Measurements from ENCODE around the gene PXDC1.

Gene PXDC1

GRCh38 chr6:3746119-3746691 is 5.3 kb downstream of the PXDC1 start:
- DNase-seq = no peak

DNA sequence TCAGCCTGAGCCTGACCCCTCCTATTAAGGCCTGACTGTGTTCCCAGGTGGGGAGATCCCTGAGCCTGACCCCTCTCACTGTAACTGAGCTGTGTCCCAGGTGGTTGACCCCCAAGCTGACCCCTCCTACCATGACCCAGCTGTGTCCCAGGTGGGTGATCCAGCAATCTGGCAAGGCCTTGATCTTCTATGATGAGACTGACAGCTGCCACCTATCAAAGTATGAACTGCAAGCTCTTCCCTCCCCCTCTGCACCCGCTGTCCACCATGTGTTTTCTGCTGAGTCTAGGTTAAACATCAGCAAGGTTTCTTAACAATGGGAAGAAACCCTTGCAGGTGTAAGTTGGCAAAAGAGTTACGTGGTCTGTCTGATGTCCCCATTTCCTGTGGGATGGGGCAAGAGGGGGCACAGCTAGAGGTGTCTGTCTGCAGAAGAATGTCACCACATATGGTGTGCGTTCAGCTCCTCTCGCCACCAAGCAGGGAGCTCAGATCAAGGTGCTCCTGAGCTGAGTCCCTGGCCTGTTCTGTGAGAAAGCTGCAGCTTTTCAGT is 5.9 kb downstream of the PXDC1 start:
- DNase-seq = no peak

- no peak for DNase-seq
Observed at GRCh38 chr6:3744901-3745470, 6.5 kb downstream of the PXDC1 start.

DNA sequence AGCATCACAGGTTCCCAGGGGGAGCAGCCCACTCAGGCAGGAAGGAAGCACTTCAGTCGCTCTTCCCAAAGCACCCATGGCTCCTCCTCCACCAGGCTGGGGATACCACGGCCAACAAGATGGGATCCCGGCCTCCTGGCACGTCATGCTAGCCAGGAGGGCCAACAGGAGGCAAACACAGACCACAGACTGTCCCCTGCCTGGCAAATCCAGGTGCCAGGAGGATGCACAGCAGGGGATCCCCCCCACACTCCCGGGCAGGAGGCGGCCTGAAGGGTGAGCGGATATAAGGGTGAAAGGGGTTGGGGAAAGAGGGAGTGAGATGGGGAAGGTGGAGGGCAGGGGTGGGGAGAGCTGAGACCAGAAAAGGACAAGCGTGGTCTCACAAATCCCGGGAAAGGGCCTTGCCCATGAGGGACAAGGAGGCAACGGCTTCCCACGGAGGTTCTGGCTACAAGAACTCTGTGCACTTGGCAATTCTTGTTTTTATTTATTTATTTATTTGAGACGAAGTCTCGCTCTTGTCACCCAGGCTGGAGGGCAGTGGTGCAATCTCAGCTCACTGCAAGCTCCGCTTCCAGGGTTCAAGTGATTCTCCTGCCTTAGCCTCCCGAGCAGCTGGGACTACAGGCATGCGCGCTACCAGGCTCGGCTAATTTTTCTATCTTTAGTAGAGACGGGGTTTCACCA is 7.2 kb downstream of the PXDC1 start:
- DNase-seq = no peak

GRCh38 chr6:3743541-3743940 is 8.0 kb downstream of the PXDC1 start:
- DNase-seq = no peak

DNA sequence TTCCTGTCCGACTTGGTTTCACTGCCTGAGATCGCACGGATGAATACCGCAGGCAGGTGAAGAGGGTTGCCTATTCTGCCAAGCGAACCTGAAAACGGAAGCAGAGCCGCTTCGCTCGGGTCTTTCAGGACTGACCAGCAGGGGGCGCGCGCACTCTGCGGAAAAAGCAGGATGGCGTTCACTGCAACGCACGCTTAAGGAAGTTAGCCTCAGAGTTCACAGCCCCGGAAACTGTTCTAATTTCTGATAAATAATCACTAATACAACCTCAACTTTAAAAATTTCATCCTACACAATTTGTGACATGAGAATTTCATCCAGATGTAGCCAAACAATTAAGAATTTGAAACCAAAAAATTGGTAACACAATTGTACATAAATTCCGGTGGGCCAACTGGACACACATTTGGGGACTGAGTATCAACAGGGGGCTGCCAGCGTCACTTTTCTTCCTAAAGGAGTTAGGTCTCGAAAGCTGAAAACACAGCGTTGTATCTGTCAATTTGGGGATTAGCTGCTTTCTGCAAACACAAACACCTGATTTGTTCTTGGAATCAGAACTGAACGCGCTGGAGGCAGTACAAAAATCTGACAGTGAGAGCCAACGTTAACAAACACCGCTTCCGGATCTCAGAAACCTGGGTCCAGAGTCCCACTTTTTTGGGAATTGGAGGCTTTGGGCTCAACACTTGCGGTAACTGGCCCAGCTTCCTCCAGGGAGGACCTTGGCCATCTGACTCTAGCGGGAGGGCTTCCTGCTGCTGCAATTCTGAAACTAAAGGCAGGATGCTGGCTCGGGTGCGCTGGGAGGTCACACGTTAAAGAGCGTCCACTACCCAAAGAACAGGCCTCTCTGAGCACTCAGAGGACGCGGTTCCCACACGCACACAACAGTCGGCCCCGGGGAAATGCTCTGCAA is 8.8 kb downstream of the PXDC1 start:
- peak; percentile 82 for DNase-seq

GRCh38 chr6:3742076-3742425 is 9.5 kb downstream of the PXDC1 start:
- no peak for DNase-seq

DNA sequence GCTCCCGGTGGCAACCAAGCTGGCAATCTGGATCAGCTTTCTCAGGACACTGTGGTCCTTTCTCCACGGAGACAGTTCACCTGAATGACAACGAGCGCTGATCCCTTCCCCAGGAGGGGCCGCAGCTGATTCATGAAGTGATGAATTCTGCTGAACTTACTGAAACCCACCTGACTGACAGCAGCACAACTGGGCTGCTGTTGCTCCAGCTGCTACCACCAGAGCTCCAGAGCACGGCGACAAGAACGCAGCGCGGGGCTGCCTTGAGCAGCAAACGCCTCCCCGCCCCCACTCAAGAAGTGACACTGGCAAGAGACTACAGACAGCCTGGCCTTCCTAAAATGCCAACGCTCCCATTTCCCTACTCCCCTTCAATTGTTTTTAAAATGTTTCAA is 10.0 kb downstream of the PXDC1 start:
- DNase-seq = no peak

- no peak for DNase-seq
Observed at GRCh38 chr6:3740551-3741476, 10.7 kb downstream of the PXDC1 start.

DNA sequence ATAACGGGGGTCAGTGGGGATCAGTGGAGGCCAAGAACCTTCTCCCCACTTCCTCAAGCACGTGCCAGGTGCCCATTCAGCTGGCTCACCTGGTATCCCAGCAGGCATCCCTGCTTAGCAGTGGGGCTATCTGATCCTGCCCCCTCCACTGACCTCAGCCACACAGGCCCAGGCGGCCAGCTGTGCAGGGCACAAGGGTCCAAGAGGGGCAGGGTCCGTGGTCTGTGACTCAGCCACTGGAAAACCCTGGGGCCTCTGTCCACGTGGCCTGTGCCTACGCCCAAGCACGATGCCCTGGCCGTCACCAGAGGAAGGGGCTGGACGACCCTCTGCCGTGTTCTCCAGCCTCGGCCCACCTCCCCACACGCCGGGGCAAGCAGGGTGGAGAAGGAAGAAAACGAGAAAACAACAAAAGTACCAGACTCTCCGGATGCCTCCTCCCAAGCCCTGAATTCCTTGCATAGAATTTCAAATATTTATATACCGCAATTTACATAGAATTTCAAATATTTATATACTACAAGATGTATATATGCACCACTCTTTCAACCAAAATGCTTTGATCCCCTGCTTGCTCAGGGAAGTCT is 12.1 kb downstream of the PXDC1 start:
- no peak for DNase-seq

DNA sequence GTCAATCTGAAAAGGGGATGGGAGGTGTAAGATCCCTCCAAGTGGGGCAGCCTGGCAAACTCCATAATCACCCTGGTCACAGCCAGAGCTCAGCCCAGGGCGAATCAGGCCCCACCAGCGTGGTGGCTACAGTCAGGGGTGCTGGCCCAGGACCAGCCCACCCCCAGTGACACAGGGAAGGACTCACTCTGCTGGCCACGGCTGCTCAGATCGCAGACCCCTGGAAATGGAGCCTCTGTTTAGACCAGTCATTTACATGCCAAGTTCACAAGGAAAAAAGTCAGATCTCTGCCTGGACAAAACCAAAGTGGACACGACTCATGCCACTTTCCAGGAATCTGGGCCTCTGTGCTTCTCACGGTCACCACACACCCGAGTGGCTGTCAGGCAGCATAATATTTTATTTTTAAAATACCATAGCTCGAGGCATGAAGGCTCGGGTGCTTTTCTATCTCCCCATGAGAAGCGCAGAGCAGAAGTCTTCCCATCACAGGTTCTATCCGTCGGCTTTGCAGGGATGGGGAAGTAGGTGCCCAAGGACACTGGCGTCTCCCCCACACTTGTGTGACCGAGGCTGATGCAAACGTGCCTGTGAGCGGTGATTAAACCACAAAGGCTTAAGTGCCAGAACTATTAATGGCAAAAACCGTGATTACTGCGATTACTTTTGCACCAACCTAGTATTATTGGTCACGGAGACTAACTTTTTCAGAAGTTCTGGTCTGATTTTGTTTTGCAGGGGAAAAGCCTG is 13.0 kb downstream of the PXDC1 start:
- DNase-seq = no peak

DNA sequence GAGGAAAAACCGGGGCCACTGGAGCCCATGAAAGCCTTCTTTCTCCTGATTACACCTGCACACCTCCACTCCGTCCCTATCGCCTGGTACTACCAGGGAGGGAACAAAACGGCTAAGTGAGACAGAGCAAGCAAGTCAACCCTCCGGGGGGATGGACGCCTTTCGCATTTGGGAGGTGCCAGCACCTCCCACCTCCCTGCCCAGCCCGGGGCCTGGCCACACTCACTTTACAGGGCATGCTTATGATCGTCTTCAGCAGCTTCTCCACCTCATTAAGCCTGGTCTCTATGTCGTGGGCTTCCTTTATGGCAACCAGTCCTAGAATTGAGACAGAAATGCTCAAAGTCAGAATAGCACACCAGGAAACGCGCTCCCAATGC is 13.7 kb downstream of the PXDC1 start:
- DNase-seq = no peak

DNA sequence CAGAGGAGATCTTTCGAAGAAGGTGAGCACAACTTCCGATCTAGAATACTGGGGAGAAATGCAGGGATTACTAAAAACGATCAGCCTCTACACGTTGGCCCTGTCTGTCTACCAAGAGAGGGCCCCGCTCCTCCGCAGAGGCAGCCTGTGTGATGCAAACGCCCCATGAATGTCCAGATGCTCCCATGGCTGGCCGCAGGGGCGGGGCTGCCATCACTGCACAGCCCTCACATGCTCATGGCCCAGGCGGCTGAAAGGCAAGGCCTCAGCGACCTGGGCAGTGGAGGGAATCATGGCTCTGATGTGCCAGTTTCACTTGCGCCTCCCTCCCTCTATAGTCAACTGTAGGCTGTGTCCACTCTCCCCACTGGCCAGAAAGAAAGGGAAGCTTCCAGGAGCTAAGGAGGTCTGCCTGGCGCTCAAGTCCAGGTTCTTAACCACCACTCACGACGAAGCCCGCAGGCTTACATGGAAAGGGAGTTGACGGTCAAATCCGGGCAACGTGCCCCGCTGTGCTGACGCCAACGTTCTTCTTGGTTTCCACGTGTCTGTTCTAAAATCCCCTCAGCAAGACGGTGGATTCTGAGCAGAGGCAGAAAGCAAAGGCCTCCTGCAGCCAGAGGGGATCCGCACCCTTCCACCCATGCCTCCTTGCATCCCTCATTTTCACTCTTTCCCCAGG is 14.2 kb downstream of the PXDC1 start:
- DNase-seq = no peak

GRCh38 chr6:3735029-3735605 is 16.4 kb downstream of the PXDC1 start:
- DNase-seq = no peak

GRCh38 chr6:3734023-3734422 is 17.5 kb downstream of the PXDC1 start:
- DNase-seq = no peak

DNA sequence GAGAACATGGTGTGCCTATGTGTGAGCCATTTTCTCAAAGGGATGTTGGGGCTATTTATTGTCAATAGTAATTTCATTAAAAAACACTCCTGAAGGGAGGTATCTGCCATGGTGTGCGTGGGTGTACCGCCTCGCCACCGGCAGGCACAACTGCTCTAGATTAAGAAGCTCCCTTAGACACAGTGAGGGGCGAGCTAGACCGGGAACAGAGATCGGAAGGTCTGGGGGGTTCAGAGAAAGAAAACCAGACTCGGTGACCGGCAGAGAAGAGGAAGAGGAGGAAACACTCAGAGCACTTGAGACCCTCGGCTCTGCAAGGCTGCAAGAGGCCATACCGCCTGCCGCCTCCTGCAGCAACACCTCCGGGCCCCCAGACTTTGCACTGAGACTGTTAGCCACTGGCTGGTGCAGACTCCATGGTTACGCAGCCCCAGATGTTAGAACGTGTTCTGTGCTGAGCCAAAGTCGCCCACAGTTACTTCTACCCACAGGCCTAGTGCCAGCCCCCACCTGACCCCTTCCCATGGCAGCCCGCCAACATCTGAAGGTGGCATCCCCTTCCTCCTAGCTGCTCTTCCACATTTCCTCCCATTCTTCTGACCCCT is 18.1 kb downstream of the PXDC1 start:
- DNase-seq = no peak

DNA sequence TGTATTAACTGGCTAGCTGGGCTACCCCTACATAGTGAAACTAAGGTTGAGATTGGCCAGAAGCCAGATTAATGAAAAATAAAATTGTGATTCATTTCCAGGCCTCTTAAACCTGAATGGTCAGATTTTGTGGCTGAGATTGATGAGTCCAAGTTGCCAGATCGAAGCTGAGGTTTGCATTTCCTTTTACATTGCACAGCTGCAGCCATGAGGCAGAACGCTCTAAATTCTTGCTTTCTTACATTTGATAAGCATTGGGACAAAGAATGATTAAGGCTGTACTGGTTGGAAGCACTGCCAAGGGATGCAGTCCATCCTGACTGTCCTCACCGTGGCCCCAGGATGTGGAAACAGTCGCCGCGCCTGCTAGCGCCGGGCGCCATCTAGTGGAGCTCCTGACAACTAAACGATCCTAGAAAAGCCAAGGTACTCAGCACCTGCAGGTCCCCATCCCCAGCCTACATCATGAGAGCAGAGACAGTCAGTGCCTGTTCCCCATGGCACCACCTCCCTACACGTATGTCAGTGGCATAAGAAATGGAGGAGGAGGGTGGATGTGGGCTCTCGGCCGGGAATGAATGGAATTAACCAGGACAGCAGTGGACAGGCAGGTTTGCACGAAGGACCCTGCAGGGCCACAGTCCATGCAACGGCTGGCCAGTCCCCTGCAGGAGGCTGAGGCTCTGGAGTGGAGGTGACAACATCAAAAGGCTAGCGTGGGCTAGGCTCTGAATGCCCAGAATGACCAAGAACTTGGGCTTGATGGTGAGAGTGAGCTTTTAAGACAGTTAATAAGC is 19.0 kb downstream of the PXDC1 start:
- peak; percentile 50 for DNase-seq

- DNase-seq = no peak
Observed at GRCh38 chr6:3731700-3732099, 19.8 kb downstream of the PXDC1 start.

All from stimulated activated naive CD4-positive, alpha-beta T cell treated with Interleukin-2 at 50 U/mL for 16 hours (primary cell).